KMS-11 (cell line): ENCODE results near the gene RBCK1.

Experiments
- H2AFZ ChIP-seq: fragments of 200-600 bp; sonication (generic); 2 replicates; pipeline ENCODE4 v1.6.1; 2016; ENCODE audit warnings: antibody characterized with exemption, mixed run types, low read depth
- H3K27ac ChIP-seq: fragments of 200-600 bp; sonication (generic); 2 replicates; pipeline ENCODE4 v1.6.1; 2016; ENCODE audit warnings: mild to moderate bottlenecking, mixed run types
- H3K27me3 ChIP-seq: fragments of 200-600 bp; sonication (generic); 2 replicates; pipeline ENCODE4 v1.6.1; 2017; ENCODE audit warnings: mild to moderate bottlenecking, low read depth, mixed run types, moderate library complexity; ENCODE audit not compliant: insufficient read depth
- H3K36me3 ChIP-seq: fragments of 200-600 bp; sonication (generic); 2 replicates; pipeline ENCODE4 v1.6.1; 2017; ENCODE audit warnings: mild to moderate bottlenecking, mixed run types; ENCODE audit not compliant: insufficient read depth
- H3K4me1 ChIP-seq: fragments of 200-600 bp; sonication (generic); 2 replicates; pipeline ENCODE4 v1.6.1; 2016; ENCODE audit warnings: mild to moderate bottlenecking, low read depth, mixed run types; ENCODE audit not compliant: poor library complexity, severe bottlenecking
- H3K4me2 ChIP-seq: fragments of 200-600 bp; sonication (generic); 2 replicates; pipeline ENCODE4 v1.7.0; 2016; ENCODE audit warnings: mild to moderate bottlenecking, mixed run types
- H3K4me3 ChIP-seq: fragments of 200-600 bp; sonication (generic); IDR thresholded peaks from 2 replicates; pipeline ENCODE4 v1.6.1; 2017; ENCODE audit warnings: low read depth, low read length, mixed read lengths; ENCODE audit not compliant: insufficient read depth
- H3K79me2 ChIP-seq: fragments of 200-600 bp; sonication (generic); 2 replicates; pipeline ENCODE4 v1.6.1; 2016; ENCODE audit warnings: low read depth, mixed run types; ENCODE audit not compliant: insufficient read depth
- H3K9ac ChIP-seq: fragments of 200-600 bp; sonication (generic); 2 replicates; pipeline ENCODE4 v1.6.1; 2016; ENCODE audit warnings: mild to moderate bottlenecking, mixed run types
- H4K20me1 ChIP-seq: fragments of 200-600 bp; sonication (generic); 2 replicates; pipeline ENCODE4 v1.6.1; 2016; ENCODE audit warnings: mild to moderate bottlenecking, mixed run types; ENCODE audit not compliant: insufficient read depth
- TF ChIP-seq, protein P1 (sequence below): fragments of 200-600 bp; sonication (generic); conservative IDR thresholded peaks from 2 replicates; pipeline ENCODE4 v1.6.1; 2017; ENCODE audit warnings: low read depth, mild to moderate bottlenecking, antibody characterized with exemption, low read length, moderate library complexity, mixed read lengths

Gene RBCK1

DNA sequence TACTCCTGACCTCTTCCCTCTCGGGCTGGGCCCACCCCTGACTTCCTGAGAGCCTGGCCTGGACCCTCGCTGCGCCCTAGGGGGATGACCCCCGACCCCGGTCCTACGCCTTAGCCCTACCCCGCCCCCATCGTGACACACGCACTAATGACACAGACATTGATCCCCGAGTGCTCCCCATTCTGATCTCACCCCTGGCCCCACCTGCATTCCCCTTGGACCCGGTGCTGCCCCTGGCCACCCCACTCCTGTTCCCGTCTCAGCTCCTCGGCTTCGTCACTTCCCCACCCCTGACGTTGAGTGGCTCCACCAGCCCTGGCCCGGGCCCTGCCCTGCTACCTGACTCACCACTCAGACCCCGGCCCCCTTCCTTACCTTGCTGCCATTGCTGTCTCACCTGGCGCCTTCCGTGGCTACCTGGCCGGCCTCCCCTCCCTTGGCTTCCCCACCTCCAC, 12.1 kb downstream of the RBCK1 start:
- Histone ChIP-seq H3K4me1 (peaks cover 9% of the 10 kb centered on the region), H3K27ac (no peak overlapping the region), H3K36me3 (no peaks in the 10 kb centered on the region), H3K79me2 (no peaks in the 10 kb centered on the region), H3K27me3 (no peaks in the 10 kb centered on the region), H3K9ac (no peak overlapping the region), H4K20me1 (no peaks in the 10 kb centered on the region), H3K4me3 (no peak overlapping the region), H2AFZ (no peak overlapping the region), H3K4me2 (no peak overlapping the region)
- TF ChIP-seq, protein P1, sequence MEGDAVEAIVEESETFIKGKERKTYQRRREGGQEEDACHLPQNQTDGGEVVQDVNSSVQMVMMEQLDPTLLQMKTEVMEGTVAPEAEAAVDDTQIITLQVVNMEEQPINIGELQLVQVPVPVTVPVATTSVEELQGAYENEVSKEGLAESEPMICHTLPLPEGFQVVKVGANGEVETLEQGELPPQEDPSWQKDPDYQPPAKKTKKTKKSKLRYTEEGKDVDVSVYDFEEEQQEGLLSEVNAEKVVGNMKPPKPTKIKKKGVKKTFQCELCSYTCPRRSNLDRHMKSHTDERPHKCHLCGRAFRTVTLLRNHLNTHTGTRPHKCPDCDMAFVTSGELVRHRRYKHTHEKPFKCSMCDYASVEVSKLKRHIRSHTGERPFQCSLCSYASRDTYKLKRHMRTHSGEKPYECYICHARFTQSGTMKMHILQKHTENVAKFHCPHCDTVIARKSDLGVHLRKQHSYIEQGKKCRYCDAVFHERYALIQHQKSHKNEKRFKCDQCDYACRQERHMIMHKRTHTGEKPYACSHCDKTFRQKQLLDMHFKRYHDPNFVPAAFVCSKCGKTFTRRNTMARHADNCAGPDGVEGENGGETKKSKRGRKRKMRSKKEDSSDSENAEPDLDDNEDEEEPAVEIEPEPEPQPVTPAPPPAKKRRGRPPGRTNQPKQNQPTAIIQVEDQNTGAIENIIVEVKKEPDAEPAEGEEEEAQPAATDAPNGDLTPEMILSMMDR: no peak

DNA sequence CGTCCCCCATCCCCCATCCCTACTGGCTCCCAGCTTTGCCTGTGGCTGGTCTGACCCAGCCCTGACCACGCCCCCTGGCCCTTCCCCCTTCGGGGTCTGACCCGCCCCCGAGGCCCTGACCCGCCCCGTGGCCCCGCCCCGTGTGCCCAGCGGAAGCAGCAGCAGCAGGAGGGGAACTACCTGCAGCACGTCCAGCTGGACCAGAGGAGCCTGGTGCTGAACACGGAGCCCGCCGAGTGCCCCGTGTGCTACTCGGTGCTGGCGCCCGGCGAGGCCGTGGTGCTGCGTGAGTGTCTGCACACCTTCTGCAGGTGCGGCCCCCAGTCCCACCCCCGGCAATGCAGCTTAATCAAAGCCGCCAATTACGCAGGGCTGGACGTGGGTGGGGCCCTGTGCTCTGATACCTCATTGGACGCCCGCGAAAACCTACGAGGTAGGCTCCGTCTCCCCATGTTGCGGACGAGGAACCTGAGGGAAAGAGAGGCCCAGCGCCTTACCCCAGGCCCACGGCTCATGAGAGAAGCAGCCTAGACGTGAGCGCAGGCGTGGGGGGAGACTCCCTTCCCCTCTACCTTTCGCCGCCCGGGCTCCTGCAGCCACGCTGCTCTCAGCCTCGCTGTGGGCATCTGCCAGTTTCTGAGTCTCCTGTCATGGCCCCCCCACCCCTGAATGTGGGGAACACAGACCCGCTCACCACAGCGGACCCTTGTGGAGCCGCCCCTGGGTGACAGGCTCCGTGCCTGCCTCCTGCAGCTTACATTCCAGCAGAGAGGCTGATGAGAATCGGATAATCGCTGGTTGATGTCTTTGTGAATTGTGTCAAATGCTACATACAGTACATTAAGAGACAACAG, 12.8 kb downstream of the RBCK1 start:
- H3K27me3 ChIP-seq: no peaks in the 10 kb centered on the region
- H3K36me3 ChIP-seq: no peaks in the 10 kb centered on the region
- H3K79me2 ChIP-seq: no peaks in the 10 kb centered on the region
- no peak overlapping the region for H3K9ac ChIP-seq
- H2AFZ ChIP-seq: no peak overlapping the region
- no peak overlapping the region for H3K4me3 ChIP-seq
- no peak overlapping the region for H3K4me2 ChIP-seq
- TF ChIP-seq, protein P1: no peak
- peaks cover 9% of the 10 kb centered on the region for H3K4me1 ChIP-seq
- H4K20me1 ChIP-seq: no peaks in the 10 kb centered on the region
- no peak overlapping the region for H3K27ac ChIP-seq

DNA sequence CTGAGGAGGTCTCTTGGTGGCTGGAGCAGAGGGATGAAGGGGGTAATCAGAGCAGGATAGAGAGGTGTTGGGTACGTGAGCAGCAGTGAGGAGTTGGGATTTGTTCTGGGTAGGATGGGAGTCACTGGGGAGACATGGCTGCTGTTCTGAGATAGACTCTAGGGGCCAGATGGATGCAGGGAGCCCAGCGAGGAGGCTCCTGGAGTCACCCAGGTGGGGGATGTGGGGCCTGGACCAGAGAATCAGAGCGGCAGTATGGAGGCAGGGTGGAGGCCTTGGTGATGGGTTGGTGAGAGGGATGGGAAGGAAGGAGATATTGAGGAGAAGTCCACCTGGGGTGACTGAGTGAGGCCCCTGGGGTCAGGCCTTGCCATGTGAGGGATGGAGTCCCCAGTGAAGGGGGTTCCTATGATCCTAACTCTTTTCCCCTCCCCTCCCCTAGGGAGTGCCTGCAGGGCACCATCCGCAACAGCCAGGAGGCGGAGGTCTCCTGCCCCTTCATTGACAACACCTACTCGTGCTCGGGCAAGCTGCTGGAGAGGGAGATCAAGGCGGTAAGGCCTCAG, 13.7 kb downstream of the RBCK1 start:
- Histone ChIP-seq H3K79me2 (no peaks in the 10 kb centered on the region), H3K9ac (no peak overlapping the region), H3K4me2 (no peak overlapping the region), H3K4me3 (no peak overlapping the region), H3K27ac (no peak overlapping the region), H3K27me3 (no peaks in the 10 kb centered on the region), H2AFZ (no peak overlapping the region), H3K36me3 (no peaks in the 10 kb centered on the region), H3K4me1 (peaks cover 9% of the 10 kb centered on the region), H4K20me1 (no peaks in the 10 kb centered on the region)
- TF ChIP-seq, protein P1: no peak

DNA sequence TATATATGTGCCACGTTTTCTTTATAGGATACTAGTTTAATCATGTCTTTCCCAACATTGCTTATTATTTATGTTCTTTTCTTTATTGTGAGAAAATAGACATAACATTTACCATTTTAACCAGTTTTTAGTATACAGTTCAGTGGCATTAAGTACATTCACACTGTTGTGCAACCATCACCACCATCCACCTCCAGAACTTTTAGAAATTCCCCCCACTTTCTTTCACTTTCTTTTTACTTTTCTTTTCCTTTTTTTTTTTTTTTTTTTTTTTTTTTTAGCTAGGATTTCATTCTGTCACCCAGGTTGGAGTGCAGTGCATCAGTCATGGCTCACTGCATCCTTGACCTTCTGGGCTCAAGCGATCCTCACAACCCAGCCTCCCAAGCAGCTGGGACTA, 18.5 kb downstream of the RBCK1 start:
- H2AFZ ChIP-seq: no peak overlapping the region
- no peaks in the 10 kb centered on the region for H3K36me3 ChIP-seq
- H3K27ac ChIP-seq: no peak overlapping the region
- no peaks in the 10 kb centered on the region for H3K27me3 ChIP-seq
- no peaks in the 10 kb centered on the region for H4K20me1 ChIP-seq
- H3K4me3 ChIP-seq: no peak overlapping the region
- no peak overlapping the region for H3K9ac ChIP-seq
- H3K4me2 ChIP-seq: no peak overlapping the region
- peaks cover 6% of the 10 kb centered on the region for H3K4me1 ChIP-seq
- H3K79me2 ChIP-seq: no peaks in the 10 kb centered on the region
- TF ChIP-seq, protein P1: no peak
